ENCODE measurements around the gene ZNF638.

DNA sequence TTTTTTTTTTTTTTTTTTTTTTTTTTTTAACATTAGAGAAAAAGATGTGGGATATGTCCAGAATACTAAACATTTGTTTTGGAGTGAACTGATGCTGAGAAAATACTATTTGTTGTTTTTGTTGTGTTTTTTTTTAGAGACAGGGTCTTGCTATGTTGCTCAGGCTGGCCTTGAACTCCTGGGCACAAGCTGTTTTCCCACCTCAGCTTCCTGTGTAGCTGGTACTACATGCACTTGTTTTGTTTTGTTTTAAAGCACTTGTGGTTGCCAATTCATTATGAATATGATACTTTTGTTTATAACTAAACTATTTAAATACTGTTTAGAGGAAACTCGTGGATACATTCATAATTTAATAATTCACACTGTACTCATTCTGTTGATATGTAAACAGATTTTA is 88.4 kb downstream of the ZNF638 start:
- TF ChIP-seq CTCF (IDR thresholded peaks at IDR 0.05) (no peak), POLR2A (IDR thresholded peaks at IDR 0.05) (no peak)
